HepG2 (cell line): ENCODE results near the gene HCK. TPM values are rescaled to one million over a fixed set of nuclear protein-coding genes. Genes with fewer than 3 reads are reported as not detected.

ENCODE experiments used
- ATAC-seq: fragments of 200-7000 bp; cut with Tn5 transposase; 3 replicates; pipeline ENCODE4 v1.9.1; 2020; ENCODE audit warnings: mild to moderate bottlenecking, moderate library complexity
- BruUV-seq: library from RNA; stranded (reverse); fragments of 400-500 nt; replicated peaks from 2 replicates; lab custom pipeline; 2021; lab: Mats Ljungman, UMichigan
- CTCF ChIA-PET: fragments of 300-600 bp; formaldehyde crosslinking; extraction: SDS; loops from one replicate; lab custom pipeline; 2021; ENCODE audit warnings: low total read pairs, inconsistent platforms, low intra/inter-chr PET ratio; lab: Yijun Ruan, JAX
- POLR2A ChIA-PET: fragments of 350-600 bp; sonication (Branson Sonifier 250); formaldehyde crosslinking; loops from one replicate; lab custom pipeline; 2020; ENCODE audit warnings: antibody characterized with exemption, inconsistent platforms; lab: Yijun Ruan, JAX
- DNase-seq: peaks from one replicate; pipeline ENCODE4 v3.0.0-alpha.2; 2015; ENCODE audit warnings: low spot score
- FAIRE-seq: peaks from 3 replicates; lab custom pipeline; 2011; peaks lifted over from hg19 to GRCh38; lab: Jason Lieb, UNC
- H2AFZ ChIP-seq: one replicate; pipeline ENCODE4 v1.6.1; 2011; ENCODE audit warnings: low read length, inconsistent platforms
- H3K27ac ChIP-seq: fragments of 300-600 bp; 3 replicates; pipeline ENCODE4 v1.8.0; 2011; ENCODE audit warnings: mixed run types, mild to moderate bottlenecking, mixed read lengths, low read length, inconsistent platforms; ENCODE audit not compliant: insufficient read depth; ENCODE audit errors: extremely low read length
- H3K27me3 ChIP-seq, 2 experiments: fragments of 200-600 bp in 1 of 2; 2 replicates in 1 of 2; 3 replicates in 1 of 2; pipeline versions ENCODE4 v1.6.0 to v1.8.0; 2011; ENCODE audit warnings: low read length in 2 of 2, mild to moderate bottlenecking in 2 of 2, moderate library complexity in 2 of 2, inconsistent platforms in 1 of 2; ENCODE audit not compliant: insufficient read depth in 2 of 2, control insufficient read depth in 1 of 2
- H3K36me3 ChIP-seq, 2 experiments: fragments of 200-600 bp in 1 of 2; replicated peaks in 1 of 2; 2 replicates in 1 of 2; 3 replicates in 1 of 2; pipeline versions ENCODE4 v1.5.1 to v1.8.0; 2011; ENCODE audit warnings: low read length in 2 of 2, inconsistent platforms in 1 of 2; ENCODE audit not compliant: insufficient read depth in 2 of 2, control insufficient read depth in 1 of 2
- H3K4me1 ChIP-seq: 2 replicates; pipeline ENCODE4 v1.5.1; 2012; ENCODE audit warnings: low read length, inconsistent platforms; ENCODE audit not compliant: insufficient read depth
- H3K4me2 ChIP-seq: 2 replicates; pipeline ENCODE4 v1.6.0; 2011; ENCODE audit warnings: low read depth, low read length, inconsistent platforms
- H3K4me3 ChIP-seq, 3 experiments: fragments of 200-600 bp in 1 of 3; sonication (generic), shearing (Covaris generic) in 1 of 3; replicated peaks in 1 of 3; 2 replicates each; pipeline ENCODE4 v1.5.1; 2011 to 2016; ENCODE audit warnings: low read length in 3 of 3, inconsistent platforms in 2 of 3, low read depth in 2 of 3, mild to moderate bottlenecking in 2 of 3, control low read depth in 1 of 3, mixed read lengths in 1 of 3; ENCODE audit not compliant: insufficient read depth in 1 of 3
- H3K79me2 ChIP-seq: one replicate; pipeline ENCODE4 v1.6.1; 2011; ENCODE audit warnings: low read length, inconsistent platforms; ENCODE audit not compliant: insufficient read depth
- H3K9ac ChIP-seq: 2 replicates; pipeline ENCODE4 v1.6.0; 2011; ENCODE audit warnings: mild to moderate bottlenecking, low read depth, low read length, inconsistent platforms; ENCODE audit not compliant: insufficient read depth
- H3K9me3 ChIP-seq: 2 replicates; pipeline ENCODE4 v1.5.1; 2012; ENCODE audit warnings: mild to moderate bottlenecking, low read length
- H4K20me1 ChIP-seq: 2 replicates; pipeline ENCODE4 v1.6.0; 2011; ENCODE audit warnings: inconsistent platforms, mild to moderate bottlenecking, low read length, moderate library complexity; ENCODE audit not compliant: insufficient read depth
- CENPX ChIP-seq: sonication (generic); formaldehyde crosslinking; IDR thresholded peaks from 2 replicates; pipeline ENCODE4 v1.9.0; 2021; ENCODE audit warnings: mild to moderate bottlenecking, missing genetic modification reagents, moderate library complexity
- KLF16 ChIP-seq, 2 experiments: sonication (generic) in 1 of 2; formaldehyde crosslinking in 1 of 2; IDR thresholded peaks; 2 replicates each; pipeline versions ENCODE4 v1.6.1 to v1.8.0; 2016 to 2023; ENCODE audit warnings: missing genetic modification reagents in 2 of 2, missing compliant biosample characterization in 1 of 2
- PCBP1 ChIP-seq: fragments of 200-400 bp; formaldehyde crosslinking; IDR thresholded peaks from 2 replicates; pipeline ENCODE4 v1.6.1; 2017; ENCODE audit warnings: mild to moderate bottlenecking, low read depth, low read length, borderline replicate concordance
- PCBP2 ChIP-seq: fragments of 200-400 bp; formaldehyde crosslinking; optimal IDR thresholded peaks from 2 replicates; pipeline ENCODE3; 2018; ENCODE audit warnings: low read length, low read depth; ENCODE audit not compliant: poor library complexity, severe bottlenecking
- PHF8 ChIP-seq: sonication (generic); formaldehyde crosslinking; IDR thresholded peaks from 2 replicates; pipeline ENCODE4 v1.5.0; 2020; ENCODE audit warnings: missing genetic modification reagents
- SALL2 ChIP-seq: sonication (generic); formaldehyde crosslinking; IDR thresholded peaks from 2 replicates; pipeline ENCODE4 v1.8.1; 2023; ENCODE audit warnings: mild to moderate bottlenecking, missing genetic modification reagents, inconsistent platforms
- SIN3B ChIP-seq: fragments of 150-350 bp; IDR thresholded peaks from 2 replicates; pipeline ENCODE4 v1.6.1; 2014; ENCODE audit warnings: low read length
- TBL1XR1 ChIP-seq: fragments of 150-350 bp; IDR thresholded peaks from 2 replicates; pipeline ENCODE4 v1.6.1; 2014; ENCODE audit warnings: borderline replicate concordance, low read length; ENCODE audit not compliant: partially characterized antibody
- ZBTB26 ChIP-seq: IDR thresholded peaks from 2 replicates; pipeline ENCODE4 v1.6.1; 2016; ENCODE audit warnings: missing compliant biosample characterization, missing genetic modification reagents, borderline replicate concordance
- ZNF556 ChIP-seq: sonication (generic); formaldehyde crosslinking; IDR thresholded peaks from 2 replicates; pipeline ENCODE4 v1.4.0; 2020; ENCODE audit warnings: mild to moderate bottlenecking, missing genetic modification reagents, borderline replicate concordance
- ZNF660 ChIP-seq: sonication (generic); formaldehyde crosslinking; IDR thresholded peaks from 2 replicates; pipeline ENCODE4 v1.5.1; 2020; ENCODE audit warnings: mild to moderate bottlenecking, low read depth, missing genetic modification reagents, borderline replicate concordance
- ZNF672 ChIP-seq: sonication (generic); formaldehyde crosslinking; IDR thresholded peaks from 2 replicates; pipeline ENCODE4 v1.8.1; 2022; ENCODE audit warnings: missing genetic modification reagents
- ZNF709 ChIP-seq: sonication (generic); formaldehyde crosslinking; IDR thresholded peaks from 2 replicates; pipeline ENCODE4 v1.5.0; 2020; ENCODE audit warnings: mild to moderate bottlenecking, missing genetic modification reagents
- ZNF746 ChIP-seq: sonication (generic); formaldehyde crosslinking; IDR thresholded peaks from 2 replicates; pipeline ENCODE4 v1.8.0; 2022; ENCODE audit warnings: mild to moderate bottlenecking, missing genetic modification reagents
- ZNF839 ChIP-seq: sonication (generic); formaldehyde crosslinking; IDR thresholded peaks from 2 replicates; pipeline ENCODE4 v1.4.0; 2020; ENCODE audit warnings: missing genetic modification reagents, mild to moderate bottlenecking, borderline replicate concordance
- ZNF879 ChIP-seq: sonication (generic); formaldehyde crosslinking; IDR thresholded peaks from 2 replicates; pipeline ENCODE4 v1.8.1; 2023; ENCODE audit warnings: missing genetic modification reagents
- WGBS: methylation state at CpG from one replicate; pipeline ENCODE4 v1.1.6; 2017; ENCODE audit warnings: low lambda C conversion rate; 5-methylcytosine and 5-hydroxymethylcytosine counted together
- in situ Hi-C: cut with HindIII; loops from 2 replicates; pipeline ENCODE4 v1.10.0; 2017; ENCODE audit warnings: low pct_unique_long_range_greater_than_20kb; ENCODE audit not compliant: extremely low pct_ligation_motif_present
- intact Hi-C: fragments of 100-400 bp; cut with micrococcal nuclease; formaldehyde crosslinking; loops from one replicate; pipeline ENCODE4 v1.10.0; 2022; ENCODE audit not compliant: unreplicated experiment
- polyA plus RNA-seq, 8 experiments: library from polyadenylated mRNA; depleted of rRNA in 3 of 8; stranded (reverse) in 7 of 8; unstranded in 1 of 8; fragments of >200 nt; fragmentation: Illumina TruSeq in 4 of 8; extraction: Trizol in 4 of 8; gene quantifications; 2 replicates each; pipeline versions ENCODE4 v1.2.1 to v1.2.3, GENCODE V29; 2011 to 2016; ENCODE audit warnings: low read depth in 4 of 8, missing spikeins in 1 of 8, mixed read lengths in 1 of 8; ENCODE audit not compliant: insufficient read depth in 1 of 8
- total RNA-seq, 5 experiments: library from RNA; depleted of rRNA; stranded (reverse); fragments of >200 nt; fragmentation: Illumina TruSeq; extraction: Trizol; gene quantifications; 2 replicates each; pipeline ENCODE4 v1.2.3, GENCODE V29; 2016; ENCODE audit warnings: low read depth in 1 of 5
- TF ChIP-seq, protein P1 (sequence below): sonication (generic); formaldehyde crosslinking; IDR thresholded peaks from 2 replicates; pipeline ENCODE4 v1.5.1; 2020; ENCODE audit warnings: missing genetic modification reagents, mild to moderate bottlenecking, borderline replicate concordance

Gene HCK
- total and polyA plus RNA-seq, 2 of the 13 experiments (the other 11 are each of a cell fraction or from before 2014, with no cell fraction given), result 0.04 TPM; not detected in 1

- no peaks in the 10 kb centered on the region for H3K27me3 ChIP-seq
- POLR2A ChIA-PET, result interaction anchor here (1.2 kb wide), 1 partner anchor 15 kb away, joined by 4 read pairs; no protein-coding TSS in a partner anchor
Observed at GRCh38 chr20:32135983-32136515, 84.0 kb downstream of the HCK start.

More at GRCh38 chr20:32135983-32136515, 84.0 kb downstream of the HCK start:
- Histone ChIP-seq H3K4me2 (no peak overlapping the region), H3K9ac (no peak overlapping the region), H3K4me3 (no peak overlapping the region), H3K27ac (no peak overlapping the region), H3K79me2 (peaks cover 18% of the 10 kb centered on the region), H2AFZ (no peak overlapping the region), H3K36me3 (peaks cover 54 to 81% of the 10 kb centered on the region in 2 experiments), H3K9me3 (no peaks in the 10 kb centered on the region), H3K4me1 (no peaks in the 10 kb centered on the region), H4K20me1 (no peaks in the 10 kb centered on the region)
- 90% methylated on average over 3 of the region's 3 CpGs for WGBS
- ATAC-seq, result no peak
- no peak for FAIRE-seq
- CTCF ChIA-PET, result no interaction called here
- DNase-seq, result no peak
- TF ChIP-seq ZNF556 (CRISPR knock-in tag) (no peak), PHF8 (CRISPR knock-in tag) (no peak), TBL1XR1 (no peak), SIN3B (no peak), ZNF746 (CRISPR knock-in tag) (no peak), SALL2 (CRISPR knock-in tag) (no peak), PCBP1 (no peak), CENPX (no peak), ZNF879 (CRISPR knock-in tag) (no peak), ZBTB26 (no peak), PCBP2 (no peak), ZNF839 (CRISPR knock-in tag) (no peak), ZNF709 (CRISPR knock-in tag) (no peak), KLF16 (CRISPR knock-in tag; IDR thresholded peaks at IDR 0.05) (no peak), ZNF660 (CRISPR knock-in tag) (no peak), ZNF672 (CRISPR knock-in tag) (no peak)
- TF ChIP-seq, protein P1, sequence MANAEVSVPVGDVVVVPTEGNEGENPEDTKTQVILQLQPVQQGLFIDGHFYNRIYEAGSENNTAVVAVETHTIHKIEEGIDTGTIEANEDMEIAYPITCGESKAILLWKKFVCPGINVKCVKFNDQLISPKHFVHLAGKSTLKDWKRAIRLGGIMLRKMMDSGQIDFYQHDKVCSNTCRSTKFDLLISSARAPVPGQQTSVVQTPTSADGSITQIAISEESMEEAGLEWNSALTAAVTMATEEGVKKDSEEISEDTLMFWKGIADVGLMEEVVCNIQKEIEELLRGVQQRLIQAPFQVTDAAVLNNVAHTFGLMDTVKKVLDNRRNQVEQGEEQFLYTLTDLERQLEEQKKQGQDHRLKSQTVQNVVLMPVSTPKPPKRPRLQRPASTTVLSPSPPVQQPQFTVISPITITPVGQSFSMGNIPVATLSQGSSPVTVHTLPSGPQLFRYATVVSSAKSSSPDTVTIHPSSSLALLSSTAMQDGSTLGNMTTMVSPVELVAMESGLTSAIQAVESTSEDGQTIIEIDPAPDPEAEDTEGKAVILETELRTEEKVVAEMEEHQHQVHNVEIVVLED (CRISPR knock-in tag), result no peak
- in situ Hi-C loops (no loop called here), intact Hi-C loops (no loop called here)
- BruUV-seq, result no TSS peak
